ENCODE results near the gene TMC5.
"Not testable (repeated sequence)": the region's sequence is repeated elsewhere in the genome, so short reads cannot be mapped to it uniquely, and the experiment has no call there.

Gene TMC5

GRCh38 chr16:19397373-19397772 is 20.3 kb upstream of the TMC5 start:
- not testable (repeated sequence) for DNase-seq (ENCODE audit: low read depth in 3 of 3)

- no peak for DNase-seq (ENCODE audit: low read depth in 3 of 3)
Measured at GRCh38 chr16:19400711-19401110, 17.0 kb upstream of the TMC5 start.

- DNase-seq (ENCODE audit: low read depth in 3 of 3) = no peak
Measured at GRCh38 chr16:19406891-19407491, 10.7 kb upstream of the TMC5 start.

GRCh38 chr16:19410435-19411171 is 7.1 kb upstream of the TMC5 start:
- no peak for DNase-seq (ENCODE audit: low read depth in 3 of 3)

GRCh38 chr16:19411298-19411697 is 6.4 kb upstream of the TMC5 start:
- no peak for DNase-seq (ENCODE audit: low read depth in 3 of 3)

GRCh38 chr16:19412055-19412454 is 5.6 kb upstream of the TMC5 start:
- not testable (repeated sequence) for DNase-seq (ENCODE audit: low read depth in 3 of 3)

- DNase-seq (ENCODE audit: low read depth in 3 of 3) = no peak
Measured at GRCh38 chr16:19415461-19415860, 2.2 kb upstream of the TMC5 start.

- no peak for DNase-seq (ENCODE audit: low read depth in 3 of 3)
Measured at GRCh38 chr16:19415918-19416317, 1.8 kb upstream of the TMC5 start.

- DNase-seq (ENCODE audit: low read depth in 3 of 3) = no peak
Measured at GRCh38 chr16:19418200-19418599, 517 bp downstream of the TMC5 start.

- DNase-seq (ENCODE audit: low read depth in 3 of 3) = no peak
Measured at GRCh38 chr16:19419698-19420075, 2.0 kb downstream of the TMC5 start.

GRCh38 chr16:19424478-19424877 is 6.8 kb downstream of the TMC5 start:
- DNase-seq (ENCODE audit: low read depth in 3 of 3) = no peak

- no peak for DNase-seq (ENCODE audit: low read depth in 3 of 3)
Measured at GRCh38 chr16:19430345-19430744, 12.7 kb downstream of the TMC5 start.

- no peak for DNase-seq (ENCODE audit: low read depth in 3 of 3)
Measured at GRCh38 chr16:19431636-19432340, 14.1 kb downstream of the TMC5 start.

- DNase-seq (ENCODE audit: low read depth in 3 of 3) = no peak
Measured at GRCh38 chr16:19432429-19432828, 14.7 kb downstream of the TMC5 start.

GRCh38 chr16:19434584-19434983 is 16.9 kb downstream of the TMC5 start:
- no peak for DNase-seq (ENCODE audit: low read depth in 3 of 3)

GRCh38 chr16:19436540-19436939 is 18.9 kb downstream of the TMC5 start:
- no peak for DNase-seq (ENCODE audit: low read depth in 3 of 3)

GRCh38 chr16:19437280-19437679 is 19.6 kb downstream of the TMC5 start:
- no peak for DNase-seq (ENCODE audit: low read depth in 3 of 3)

GRCh38 chr16:19438739-19439138 is 21.1 kb downstream of the TMC5 start:
- no peak for DNase-seq (ENCODE audit: low read depth in 3 of 3)

GRCh38 chr16:19439483-19439882 is 21.8 kb downstream of the TMC5 start:
- DNase-seq (ENCODE audit: low read depth in 3 of 3) = no peak

GRCh38 chr16:19443659-19444058 is 26.0 kb downstream of the TMC5 start:
- DNase-seq (ENCODE audit: low read depth in 3 of 3) = no peak

GRCh38 chr16:19446300-19446846 is 28.7 kb downstream of the TMC5 start:
- no peak for DNase-seq (ENCODE audit: low read depth in 3 of 3)

GRCh38 chr16:19446886-19447285 is 29.2 kb downstream of the TMC5 start:
- no peak for DNase-seq (ENCODE audit: low read depth in 3 of 3)

GRCh38 chr16:19450186-19450585 is 32.5 kb downstream of the TMC5 start:
- no peak for DNase-seq (ENCODE audit: low read depth in 3 of 3)

Measured in stimulated activated CD4-positive, alpha-beta T cell treated with anti-CD3 and anti-CD28 coated beads, TNF-alpha, amount 100 ng/mL, for 24 hours (primary cell).